H9 (cell line): Measurements from ENCODE around the gene CDH3. TPM values are rescaled to one million over a fixed set of nuclear protein-coding genes. Genes with fewer than 3 reads are reported as not detected.

Experiments used
- DNase-seq: peaks from one replicate; pipeline ENCODE4 v3.0.0-alpha.2; 2017
- H2AFZ ChIP-seq: one replicate; pipeline ENCODE4 v1.6.1; 2013; ENCODE audit warnings: mild to moderate bottlenecking, low read length, control low read depth, moderate library complexity
- H2AK5ac ChIP-seq: 2 replicates; pipeline ENCODE4 v1.6.1; 2013; ENCODE audit warnings: low read length, control low read depth, mixed read lengths; ENCODE audit not compliant: insufficient read length
- H2BK120ac ChIP-seq: one replicate; pipeline ENCODE4 v1.6.1; 2013; ENCODE audit warnings: low read depth, mild to moderate bottlenecking, low read length, control low read depth, inconsistent platforms; ENCODE audit not compliant: poor library complexity, severe bottlenecking
- H2BK12ac ChIP-seq: 2 replicates; pipeline ENCODE4 v1.6.1; 2013; ENCODE audit warnings: low read length, control low read depth, mixed read lengths, low read depth; ENCODE audit not compliant: insufficient read length
- H2BK15ac ChIP-seq: 2 replicates; pipeline ENCODE4 v1.6.1; 2013; ENCODE audit warnings: low read depth, low read length, control low read depth
- H2BK20ac ChIP-seq: one replicate; pipeline ENCODE4 v1.6.1; 2013; ENCODE audit warnings: low read depth, mild to moderate bottlenecking, low read length, control low read depth, inconsistent platforms; ENCODE audit not compliant: poor library complexity, severe bottlenecking
- H2BK5ac ChIP-seq: 2 replicates; pipeline ENCODE4 v1.6.1; 2013; ENCODE audit warnings: low read length, control low read depth, mixed read lengths; ENCODE audit not compliant: insufficient read length
- H3K14ac ChIP-seq: 2 replicates; pipeline ENCODE4 v1.6.1; 2013; ENCODE audit warnings: low read length, control low read depth; ENCODE audit not compliant: insufficient read depth
- H3K18ac ChIP-seq: 2 replicates; pipeline ENCODE4 v1.6.1; 2013; ENCODE audit warnings: low read depth, mild to moderate bottlenecking, mixed read lengths, low read length, control low read depth; ENCODE audit not compliant: insufficient read length
- H3K23ac ChIP-seq: 2 replicates; pipeline ENCODE4 v1.6.1; 2013; ENCODE audit warnings: low read length, control low read depth, mixed read lengths, low read depth; ENCODE audit not compliant: insufficient read length
- H3K23me2 ChIP-seq: 2 replicates; pipeline ENCODE4 v1.6.1; 2013; ENCODE audit warnings: low read depth, mild to moderate bottlenecking, mixed read lengths, low read length, control low read depth; ENCODE audit not compliant: insufficient read length, poor library complexity, severe bottlenecking
- H3K27ac ChIP-seq: 2 replicates; pipeline ENCODE4 v1.5.1; 2013; ENCODE audit warnings: low read length, control low read depth, mixed read lengths, low read depth; ENCODE audit not compliant: insufficient read length
- H3K27me3 ChIP-seq: 2 replicates; pipeline ENCODE4 v1.6.1; 2013; ENCODE audit warnings: low read length, control low read depth, inconsistent platforms; ENCODE audit not compliant: insufficient read depth
- H3K4ac ChIP-seq: 2 replicates; pipeline ENCODE4 v1.6.1; 2013; ENCODE audit warnings: low read depth, mild to moderate bottlenecking, control low read depth, inconsistent platforms, low read length, moderate library complexity
- H3K4me1 ChIP-seq: 2 replicates; pipeline ENCODE4 v1.6.1; 2013; ENCODE audit warnings: low read length, control low read depth, inconsistent platforms; ENCODE audit not compliant: insufficient read depth
- H3K4me2 ChIP-seq: 2 replicates; pipeline ENCODE4 v1.6.1; 2013; ENCODE audit warnings: low read length, control low read depth, mixed read lengths; ENCODE audit not compliant: insufficient read length, insufficient read depth
- H3K56ac ChIP-seq: 2 replicates; pipeline ENCODE4 v1.6.1; 2013; ENCODE audit warnings: low read depth, mild to moderate bottlenecking, mixed read lengths, low read length, control low read depth; ENCODE audit not compliant: insufficient read length
- H3K79me1 ChIP-seq: 2 replicates; pipeline ENCODE4 v1.6.1; 2013; ENCODE audit warnings: low read depth, mild to moderate bottlenecking, moderate library complexity, low read length, control low read depth, inconsistent platforms; ENCODE audit not compliant: insufficient read depth, poor library complexity, severe bottlenecking
- H3K79me2 ChIP-seq: 2 replicates; pipeline ENCODE4 v1.6.1; 2013; ENCODE audit warnings: low read length, control low read depth, inconsistent platforms; ENCODE audit not compliant: insufficient read depth
- H3K9ac ChIP-seq: 2 replicates; pipeline ENCODE4 v1.6.1; 2013; ENCODE audit warnings: low read length, control low read depth, mixed read lengths; ENCODE audit not compliant: insufficient read length; ENCODE audit errors: extremely low read depth
- H3K9me3 ChIP-seq: one replicate; pipeline ENCODE4 v1.6.1; 2013; ENCODE audit warnings: low read depth, low read length, inconsistent platforms; ENCODE audit not compliant: control insufficient read depth
- H3T11ph ChIP-seq: one replicate; pipeline ENCODE4 v1.6.1; 2013; ENCODE audit warnings: mild to moderate bottlenecking, low read length, control low read depth, inconsistent platforms
- H4K20me1 ChIP-seq: one replicate; pipeline ENCODE4 v1.6.1; 2013; ENCODE audit not compliant: control insufficient read depth, insufficient read length, insufficient read depth
- H4K5ac ChIP-seq: 2 replicates; pipeline ENCODE4 v1.6.1; 2013; ENCODE audit warnings: low read depth, mild to moderate bottlenecking, mixed read lengths, low read length, control low read depth; ENCODE audit not compliant: insufficient read length
- H4K8ac ChIP-seq: replicated peaks from 2 replicates; pipeline ENCODE4 v1.6.1; 2013; ENCODE audit warnings: low read length, control low read depth, mixed read lengths, low read depth; ENCODE audit not compliant: insufficient read length
- H4K91ac ChIP-seq: 2 replicates; pipeline ENCODE4 v1.6.1; 2013; ENCODE audit warnings: low read depth, mild to moderate bottlenecking, moderate library complexity, mixed read lengths, low read length, control low read depth; ENCODE audit not compliant: insufficient read length
- H3K27ac Mint-ChIP-seq, 3 experiments: 2 replicates in 2 of 3; 3 replicates in 1 of 3; pipeline ENCODE4 v1.8.0; 2020 to 2021; ENCODE audit warnings: mixed read lengths in 3 of 3, mild to moderate bottlenecking in 1 of 3, moderate library complexity in 1 of 3
- H3K27me3 Mint-ChIP-seq: 2 replicates; pipeline ENCODE4 v1.8.0; 2021; ENCODE audit warnings: low read depth, mild to moderate bottlenecking, moderate library complexity, mixed read lengths
- H3K36me3 Mint-ChIP-seq, 3 experiments: 2 replicates in 2 of 3; 3 replicates in 1 of 3; pipeline ENCODE4 v1.8.0; 2020 to 2021; ENCODE audit warnings: low read depth in 3 of 3, mixed read lengths in 3 of 3; ENCODE audit not compliant: insufficient read depth in 1 of 3
- H3K4me1 Mint-ChIP-seq, 2 experiments: 2 replicates each; pipeline ENCODE4 v1.8.0; 2020; ENCODE audit warnings: mixed read lengths in 2 of 2
- H3K4me3 Mint-ChIP-seq, 2 experiments: 2 replicates in 1 of 2; 3 replicates in 1 of 2; pipeline ENCODE4 v1.8.0; 2020 to 2021; ENCODE audit warnings: mild to moderate bottlenecking in 2 of 2, mixed read lengths in 2 of 2, moderate library complexity in 1 of 2
- H3K9me3 Mint-ChIP-seq, 2 experiments: 2 replicates in 1 of 2; 3 replicates in 1 of 2; pipeline ENCODE4 v1.8.0; 2020; ENCODE audit warnings: mild to moderate bottlenecking in 2 of 2, mixed read lengths in 2 of 2, moderate library complexity in 1 of 2
- WGBS: extraction: QIAGEN DNeasy Blood & Tissue Kit; methylation state at CpG from one replicate; pipeline ENCODE4 v1.1.7; 2013; ENCODE audit warnings: missing lambda C conversion rate, low lambda C conversion rate, mixed read lengths; ENCODE audit not compliant: insufficient read length; ENCODE audit errors: extremely low coverage; 5-methylcytosine and 5-hydroxymethylcytosine counted together
- total RNA-seq: library from RNA; stranded (reverse); gene quantifications from 2 replicates; pipeline ENCODE4 v1.2.1, GENCODE V29; 2021
- TF ChIP-seq, protein P1 (sequence below): fragments of 200-600 bp; sonication (generic); conservative IDR thresholded peaks from 3 replicates; pipeline ENCODE4 v1.8.0; 2021; ENCODE audit warnings: antibody characterized with exemption, mild to moderate bottlenecking

CDH3 gene
- total RNA-seq, 1 experiment from 2014 or later = 97.2 TPM

DNA sequence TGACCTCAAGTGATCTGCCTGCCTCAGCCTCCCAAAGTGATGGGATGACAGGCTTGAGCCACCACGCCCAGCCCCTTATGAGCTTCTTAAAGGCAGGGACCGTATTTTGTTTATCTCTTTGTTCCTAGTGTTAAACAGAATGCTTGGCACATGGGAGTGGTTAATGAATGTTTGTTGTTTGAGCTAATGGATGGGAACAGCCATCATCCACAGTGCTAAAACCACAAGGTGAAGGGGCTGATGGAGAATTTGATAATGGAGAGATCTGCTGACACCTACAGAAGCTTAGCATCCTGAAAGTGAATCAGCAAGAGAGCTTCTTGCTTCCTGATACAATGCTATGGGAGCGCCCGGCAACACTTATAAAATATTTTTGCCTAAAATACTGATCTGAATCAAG lies 83.4 kb downstream of the CDH3 start:
- Histone ChIP-seq H3K4me2 (no peak overlapping the region), H2BK15ac (no peak overlapping the region), H4K20me1 (no peaks in the 10 kb centered on the region), H2BK5ac (no peak overlapping the region), H3K79me2 (no peaks in the 10 kb centered on the region), H3K23me2 (no peaks in the 10 kb centered on the region), H3K4me1 (peaks cover 6% of the 10 kb centered on the region; the same call in 1 of the 2 replicates), H2BK12ac (no peak overlapping the region), H3K4ac (no peak overlapping the region), H4K5ac (no peak overlapping the region), H4K91ac (no peak overlapping the region), H3K14ac (no peak overlapping the region), H3K79me1 (no peaks in the 10 kb centered on the region), H3K9me3 (no peaks in the 10 kb centered on the region), H2AK5ac (no peak overlapping the region), H2BK120ac (no peak overlapping the region), H3K27me3 (no peaks in the 10 kb centered on the region), H2AFZ (no peak overlapping the region), H3T11ph (no peak overlapping the region), H4K8ac (no peak overlapping the region), H3K27ac (no peak overlapping the region), H3K23ac (no peak overlapping the region), H3K56ac (no peak overlapping the region), H3K18ac (no peak overlapping the region), H3K9ac (no peak overlapping the region), H2BK20ac (no peak overlapping the region)
- Mint-ChIP-seq H3K27ac (0 out of 7 replicates have a peak overlapping the region, but pooled peaks of 1 of the 3 experiments have one; percentile 28), H3K4me3 (no peak overlapping the region), H3K27me3 (no peaks in the 10 kb centered on the region), H3K36me3 (no peaks in the 10 kb centered on the region; a peak in 3 of 7 replicates), H3K4me1 (peaks cover 16 to 20% of the 10 kb centered on the region in 2 experiments), H3K9me3 (no peaks in the 10 kb centered on the region)
- no peak for DNase-seq
- TF ChIP-seq, protein P1, sequence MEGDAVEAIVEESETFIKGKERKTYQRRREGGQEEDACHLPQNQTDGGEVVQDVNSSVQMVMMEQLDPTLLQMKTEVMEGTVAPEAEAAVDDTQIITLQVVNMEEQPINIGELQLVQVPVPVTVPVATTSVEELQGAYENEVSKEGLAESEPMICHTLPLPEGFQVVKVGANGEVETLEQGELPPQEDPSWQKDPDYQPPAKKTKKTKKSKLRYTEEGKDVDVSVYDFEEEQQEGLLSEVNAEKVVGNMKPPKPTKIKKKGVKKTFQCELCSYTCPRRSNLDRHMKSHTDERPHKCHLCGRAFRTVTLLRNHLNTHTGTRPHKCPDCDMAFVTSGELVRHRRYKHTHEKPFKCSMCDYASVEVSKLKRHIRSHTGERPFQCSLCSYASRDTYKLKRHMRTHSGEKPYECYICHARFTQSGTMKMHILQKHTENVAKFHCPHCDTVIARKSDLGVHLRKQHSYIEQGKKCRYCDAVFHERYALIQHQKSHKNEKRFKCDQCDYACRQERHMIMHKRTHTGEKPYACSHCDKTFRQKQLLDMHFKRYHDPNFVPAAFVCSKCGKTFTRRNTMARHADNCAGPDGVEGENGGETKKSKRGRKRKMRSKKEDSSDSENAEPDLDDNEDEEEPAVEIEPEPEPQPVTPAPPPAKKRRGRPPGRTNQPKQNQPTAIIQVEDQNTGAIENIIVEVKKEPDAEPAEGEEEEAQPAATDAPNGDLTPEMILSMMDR = no peak
- no CpG with 5 or more reads among the region's 4 CpGs for WGBS
